ENCODE results near the gene TMTC2.

DNA sequence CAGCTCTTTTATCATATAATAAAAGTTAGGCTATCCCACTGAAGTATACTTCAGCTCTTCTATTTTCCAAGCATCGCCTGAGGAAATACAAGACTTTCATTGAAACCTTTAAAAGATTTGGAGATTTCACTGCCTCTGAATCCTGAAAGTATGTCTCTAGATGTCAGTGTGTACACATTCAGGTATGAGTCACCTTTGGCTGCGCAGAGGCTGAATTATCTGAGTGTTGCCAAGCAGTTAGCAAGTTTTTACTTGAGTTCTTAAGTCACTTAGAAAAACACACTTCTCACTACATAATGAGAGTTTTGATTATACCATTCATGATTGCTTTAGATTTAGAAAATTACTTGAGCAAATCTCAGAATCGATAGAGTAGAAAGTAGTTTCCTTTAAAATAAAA is 210.3 kb downstream of the TMTC2 start:
- TF ChIP-seq YY1 (IDR thresholded peaks at IDR 0.05; ENCODE audit: insufficient read depth, insufficient read length) (no peak), ZNF274 (IDR thresholded peaks at IDR 0.05; ENCODE audit: low read depth, low read length) (no peak)
